Left lung (tissue), 10 donors: ENCODE data around the gene ASIC2. TPM values are rescaled to one million over a fixed set of nuclear protein-coding genes. Genes with fewer than 3 reads are reported as not detected.
A peak's percentile ranks its signal among the peaks of the same experiment; 100 is the strongest.

ENCODE experiments used
- ATAC-seq: fragments of 200-7000 bp; cut with Tn5 transposase; one replicate; pipeline ENCODE4 v1.9.1; 2020; ENCODE audit warnings: moderate library complexity
- DNase-seq, 4 donors: peaks; one replicate each; pipeline ENCODE4 v3.0.0-alpha.2; 2013 to 2020
- H3K27ac ChIP-seq, 2 donors: fragments of 200-600 bp; sonication (generic) in 1 of 2; one replicate each; pipeline versions ENCODE4 v1.5.0 to v1.8.0; 2020 to 2021
- H3K27me3 ChIP-seq, 2 donors: fragments of 200-600 bp; sonication (generic) in 1 of 2; one replicate each; pipeline versions ENCODE4 v1.5.0 to v1.8.0; 2020 to 2021
- H3K36me3 ChIP-seq, 2 donors: fragments of 200-600 bp; sonication (generic) in 1 of 2; one replicate each; pipeline versions ENCODE4 v1.5.0 to v1.8.0; 2020 to 2021
- H3K4me1 ChIP-seq, 2 donors: fragments of 200-600 bp; one replicate each; pipeline ENCODE4 v1.8.0; 2021
- H3K4me3 ChIP-seq, 2 donors: fragments of 200-600 bp; sonication (generic) in 1 of 2; one replicate each; pipeline versions ENCODE4 v1.5.0 to v1.8.0; 2020 to 2021; ENCODE audit warnings: mild to moderate bottlenecking in 1 of 2
- H3K9me3 ChIP-seq, 2 donors: fragments of 200-600 bp; sonication (generic) in 1 of 2; one replicate each; pipeline versions ENCODE4 v1.5.0 to v1.8.0; 2020 to 2021
- intact Hi-C, 2 donors: fragments of 100-400 bp; cut with DNase I; formaldehyde crosslinking; loops; one replicate each; pipeline versions ENCODE4 v1.11.2 to v1.14.2; 2022
- polyA plus RNA-seq, 6 donors: library from polyadenylated mRNA; unstranded; fragments of 120-200 nt; gene quantifications; one replicate each; pipeline ENCODE4 v1.2.1, GENCODE V29; 2013; ENCODE audit not compliant: insufficient read length in 6 of 6
- total RNA-seq, 2 donors: library from RNA; stranded (reverse); fragmentation: NEBNext Ultra II Directional; extraction: Animal tissue kit (Norgen Biotek cat#: 25700); gene quantifications; one replicate each; pipeline ENCODE4 v1.2.1, GENCODE V29; 2021
- TF ChIP-seq, protein P1 (sequence below), 2 donors: fragments of 200-600 bp; sonication (generic) in 1 of 2; IDR thresholded peaks; one replicate each; pipeline versions ENCODE4 v1.5.0 to v1.8.0; 2021; ENCODE audit warnings: antibody characterized with exemption in 2 of 2
- donor health status: DM: no; HTN: yes; CAD: no.
- donor health status: DM: no; HTN: no; CAD: no.

The ASIC2 gene
- total and polyA plus RNA-seq, 8 donors: 0.08 to 0.59 (median 0.46) TPM

GRCh38 chr17:33258296-33258695 lies 34.8 kb downstream of the ASIC2 start:
- DNase-seq (no peak), ATAC-seq (no peak)
- Histone ChIP-seq H3K9me3 (no peaks in the 10 kb centered on the region), H3K36me3 (no peaks in the 10 kb centered on the region), H3K4me1 (no peaks in the 10 kb centered on the region), H3K4me3 (no peak overlapping the region), H3K27ac (no peak overlapping the region), H3K27me3 (peaks cover 0 to 18% of the 10 kb centered on the region in 2 donors)
- TF ChIP-seq, protein P1, sequence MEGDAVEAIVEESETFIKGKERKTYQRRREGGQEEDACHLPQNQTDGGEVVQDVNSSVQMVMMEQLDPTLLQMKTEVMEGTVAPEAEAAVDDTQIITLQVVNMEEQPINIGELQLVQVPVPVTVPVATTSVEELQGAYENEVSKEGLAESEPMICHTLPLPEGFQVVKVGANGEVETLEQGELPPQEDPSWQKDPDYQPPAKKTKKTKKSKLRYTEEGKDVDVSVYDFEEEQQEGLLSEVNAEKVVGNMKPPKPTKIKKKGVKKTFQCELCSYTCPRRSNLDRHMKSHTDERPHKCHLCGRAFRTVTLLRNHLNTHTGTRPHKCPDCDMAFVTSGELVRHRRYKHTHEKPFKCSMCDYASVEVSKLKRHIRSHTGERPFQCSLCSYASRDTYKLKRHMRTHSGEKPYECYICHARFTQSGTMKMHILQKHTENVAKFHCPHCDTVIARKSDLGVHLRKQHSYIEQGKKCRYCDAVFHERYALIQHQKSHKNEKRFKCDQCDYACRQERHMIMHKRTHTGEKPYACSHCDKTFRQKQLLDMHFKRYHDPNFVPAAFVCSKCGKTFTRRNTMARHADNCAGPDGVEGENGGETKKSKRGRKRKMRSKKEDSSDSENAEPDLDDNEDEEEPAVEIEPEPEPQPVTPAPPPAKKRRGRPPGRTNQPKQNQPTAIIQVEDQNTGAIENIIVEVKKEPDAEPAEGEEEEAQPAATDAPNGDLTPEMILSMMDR (IDR thresholded peaks at IDR 0.05): no peak
- intact Hi-C loops: no loop called here

DNA sequence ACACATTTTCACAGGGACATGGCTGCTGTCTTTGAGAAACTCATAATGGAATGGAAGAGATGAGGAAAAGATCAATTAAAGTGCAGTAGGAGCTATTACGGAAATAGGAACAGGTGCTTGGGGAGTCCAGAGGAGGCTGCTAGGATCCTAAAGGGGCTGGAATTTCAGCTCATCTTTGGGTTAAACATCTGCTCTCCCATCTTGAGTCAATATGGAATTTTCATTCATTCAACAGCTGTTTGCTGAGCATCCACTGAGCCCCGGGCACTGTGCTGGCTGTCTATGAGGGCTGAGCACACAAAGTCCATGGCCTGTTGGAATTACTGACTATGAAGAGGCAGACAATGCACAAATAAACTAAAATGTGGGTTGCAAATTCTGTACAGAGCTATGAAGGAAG lies 47.9 kb downstream of the ASIC2 start:
- ATAC-seq (no peak), DNase-seq (no peak)
- Histone ChIP-seq H3K9me3 (no peaks in the 10 kb centered on the region), H3K36me3 (no peaks in the 10 kb centered on the region), H3K4me3 (no peak overlapping the region), H3K27me3 (no peaks in the 10 kb centered on the region), H3K27ac (no peak overlapping the region), H3K4me1 (no peaks in the 10 kb centered on the region)
- TF ChIP-seq, protein P1 (IDR thresholded peaks at IDR 0.05): no peak
- intact Hi-C loops: no loop called here

- TF ChIP-seq, protein P1 (IDR thresholded peaks at IDR 0.05): no peak
- Histone ChIP-seq H3K9me3 (no peaks in the 10 kb centered on the region), H3K4me3 (no peak overlapping the region), H3K36me3 (no peaks in the 10 kb centered on the region), H3K4me1 (no peaks in the 10 kb centered on the region), H3K27ac (no peak overlapping the region), H3K27me3 (no peaks in the 10 kb centered on the region)
- intact Hi-C loops: no loop called here
- DNase-seq (no peak), ATAC-seq (no peak)
These were observed 49.4 kb downstream of the ASIC2 start for GRCh38 chr17:33243732-33244131.

- DNase-seq (no peak), ATAC-seq (peak; percentile 80)
- Histone ChIP-seq H3K36me3 (no peaks in the 10 kb centered on the region), H3K4me3 (no peak overlapping the region), H3K9me3 (no peaks in the 10 kb centered on the region), H3K27me3 (no peaks in the 10 kb centered on the region), H3K27ac (no peak overlapping the region), H3K4me1 (no peaks in the 10 kb centered on the region)
- TF ChIP-seq, protein P1 (IDR thresholded peaks at IDR 0.05): no peak
- intact Hi-C loops: no loop called here
These were observed 50.5 kb downstream of the ASIC2 start for GRCh38 chr17:33242375-33243124.

DNA sequence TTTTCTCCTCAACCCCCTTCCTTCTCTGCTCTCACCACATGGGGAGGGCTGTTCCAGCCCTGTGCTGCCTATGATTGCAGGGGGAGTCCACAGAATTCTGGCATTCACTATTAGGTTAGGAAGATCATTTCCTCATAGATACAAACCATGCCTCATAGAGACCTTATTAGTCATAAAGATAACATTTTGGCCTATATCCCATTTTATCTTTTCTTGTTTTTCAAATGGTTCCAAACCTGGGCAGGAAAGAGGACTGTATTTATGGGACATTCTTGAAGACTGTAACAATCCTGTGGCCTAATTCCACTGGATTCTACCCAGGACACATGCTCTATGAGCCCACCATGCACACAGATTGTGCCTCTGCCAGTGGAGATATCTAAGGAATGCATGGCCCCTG lies 51.7 kb downstream of the ASIC2 start:
- Histone ChIP-seq H3K4me1 (no peaks in the 10 kb centered on the region), H3K27me3 (no peaks in the 10 kb centered on the region), H3K36me3 (no peaks in the 10 kb centered on the region), H3K27ac (no peak overlapping the region), H3K9me3 (no peaks in the 10 kb centered on the region), H3K4me3 (no peak overlapping the region)
- intact Hi-C loops: no loop called here
- ATAC-seq (no peak), DNase-seq (no peak)
- TF ChIP-seq, protein P1 (IDR thresholded peaks at IDR 0.05): no peak
